ENCODE measurements around the gene CACNG5. TPM values are rescaled to one million over a fixed set of nuclear protein-coding genes. Genes with fewer than 3 reads are reported as not detected.
"Not testable (repeated sequence)": the region's sequence is repeated elsewhere in the genome, so short reads cannot be mapped to it uniquely, and the experiment has no call there.

The CACNG5 gene
- total RNA-seq, 1 donor from 2014 or later = not detected

- no peak for DNase-seq (ENCODE audit: low read depth, low spot score)
- peaks cover 5% of the 10 kb centered on the region for H3K4me1 Mint-ChIP-seq
- H3K27ac Mint-ChIP-seq (ENCODE audit: unreplicated experiment) = no peak overlapping the region
- H3K9me3 Mint-ChIP-seq = peaks cover 4% of the 10 kb centered on the region
- H3K27me3 Mint-ChIP-seq (ENCODE audit: low read depth) = no peaks in the 10 kb centered on the region
- no peaks in the 10 kb centered on the region for H3K36me3 Mint-ChIP-seq (ENCODE audit: low read depth)
- no peak overlapping the region for H3K4me3 Mint-ChIP-seq
- TF ChIP-seq CTCF (conservative IDR thresholded peaks at IDR 0.05) = no peak
Observed at GRCh38 chr17:66893382-66893781, 58.5 kb downstream of the CACNG5 start.

- no peak for DNase-seq (ENCODE audit: low read depth, low spot score)
- H3K36me3 Mint-ChIP-seq (ENCODE audit: low read depth) = no peaks in the 10 kb centered on the region
- peaks cover 5% of the 10 kb centered on the region for H3K4me1 Mint-ChIP-seq
- H3K27me3 Mint-ChIP-seq (ENCODE audit: low read depth) = no peaks in the 10 kb centered on the region
- H3K9me3 Mint-ChIP-seq = no peaks in the 10 kb centered on the region
- no peak overlapping the region for H3K27ac Mint-ChIP-seq (ENCODE audit: unreplicated experiment)
- H3K4me3 Mint-ChIP-seq = no peak overlapping the region
- no peak for TF ChIP-seq CTCF (conservative IDR thresholded peaks at IDR 0.05)
Observed at GRCh38 chr17:66893863-66894262, 58.9 kb downstream of the CACNG5 start.

GRCh38 chr17:66897141-66897540 lies 62.2 kb downstream of the CACNG5 start:
- DNase-seq (ENCODE audit: low read depth, low spot score) = no peak
- Mint-ChIP-seq H3K27ac (ENCODE audit: unreplicated experiment) (no peak overlapping the region), H3K36me3 (ENCODE audit: low read depth) (no peaks in the 10 kb centered on the region), H3K4me3 (no peak overlapping the region), H3K4me1 (peaks cover 26% of the 10 kb centered on the region), H3K27me3 (ENCODE audit: low read depth) (no peaks in the 10 kb centered on the region), H3K9me3 (no peaks in the 10 kb centered on the region)
- TF ChIP-seq CTCF (conservative IDR thresholded peaks at IDR 0.05) = no peak

GRCh38 chr17:66898536-66898935 lies 63.6 kb downstream of the CACNG5 start:
- Mint-ChIP-seq H3K4me1 (peaks cover 29% of the 10 kb centered on the region), H3K27me3 (ENCODE audit: low read depth) (no peaks in the 10 kb centered on the region), H3K36me3 (ENCODE audit: low read depth) (no peaks in the 10 kb centered on the region), H3K9me3 (no peaks in the 10 kb centered on the region), H3K4me3 (no peak overlapping the region), H3K27ac (ENCODE audit: unreplicated experiment) (no peak overlapping the region)
- no peak for TF ChIP-seq CTCF (conservative IDR thresholded peaks at IDR 0.05)
- no peak for DNase-seq (ENCODE audit: low read depth, low spot score)

- Mint-ChIP-seq H3K36me3 (ENCODE audit: low read depth) (no peaks in the 10 kb centered on the region), H3K9me3 (no peaks in the 10 kb centered on the region), H3K4me3 (no peak overlapping the region), H3K27ac (ENCODE audit: unreplicated experiment) (peak overlapping the region; percentile 27), H3K4me1 (peaks cover 39% of the 10 kb centered on the region), H3K27me3 (ENCODE audit: low read depth) (no peaks in the 10 kb centered on the region)
- TF ChIP-seq CTCF (conservative IDR thresholded peaks at IDR 0.05) = peak; percentile 54
- no peak for DNase-seq (ENCODE audit: low read depth, low spot score)
Observed at GRCh38 chr17:66900126-66901010, 65.5 kb downstream of the CACNG5 start.

- H3K27me3 Mint-ChIP-seq (ENCODE audit: low read depth); H3K9me3 Mint-ChIP-seq; H3K36me3 Mint-ChIP-seq (ENCODE audit: low read depth); H3K4me3 Mint-ChIP-seq; DNase-seq (ENCODE audit: low read depth, low spot score): not testable (repeated sequence)
- peaks cover 42% of the 10 kb centered on the region for H3K4me1 Mint-ChIP-seq
- H3K27ac Mint-ChIP-seq (ENCODE audit: unreplicated experiment) = peak overlapping the region; percentile 68
Observed at GRCh38 chr17:66903296-66903695, 68.4 kb downstream of the CACNG5 start.

All from neural crest cell (in vitro differentiated cells).